Mesenchymal stem cell (in vitro differentiated cells and primary cell): Measurements from ENCODE around the gene C8A.

ENCODE experiments used
- DNase-seq: peaks from one replicate; pipeline ENCODE4 v3.0.0-alpha.2; 2013
- H2AFZ ChIP-seq: one replicate; pipeline ENCODE4 v1.6.1; 2013; ENCODE audit warnings: low read depth, mild to moderate bottlenecking, control low read depth, inconsistent platforms, low read length, moderate library complexity
- H2AK5ac ChIP-seq: 2 replicates; pipeline ENCODE4 v1.6.1; 2013; ENCODE audit warnings: low read length, moderate library complexity, mild to moderate bottlenecking, inconsistent platforms; ENCODE audit not compliant: severe bottlenecking
- H2BK120ac ChIP-seq: one replicate; pipeline ENCODE4 v1.6.1; 2013; ENCODE audit warnings: low read depth, mild to moderate bottlenecking, inconsistent platforms, low read length, moderate library complexity
- H2BK12ac ChIP-seq, 2 experiments: one replicate each; pipeline ENCODE4 v1.6.1; 2013; ENCODE audit warnings: inconsistent platforms in 2 of 2, low read length in 2 of 2, mild to moderate bottlenecking in 2 of 2, moderate library complexity in 2 of 2, control low read depth in 1 of 2
- H2BK15ac ChIP-seq: one replicate; pipeline ENCODE4 v1.6.1; 2013; ENCODE audit warnings: mild to moderate bottlenecking, low read depth, inconsistent platforms; ENCODE audit not compliant: poor library complexity, severe bottlenecking
- H2BK5ac ChIP-seq: 2 replicates; pipeline ENCODE4 v1.6.1; 2013; ENCODE audit warnings: low read depth, mild to moderate bottlenecking, low read length, control low read depth, inconsistent platforms; ENCODE audit not compliant: poor library complexity, severe bottlenecking
- H3K14ac ChIP-seq, 2 experiments: one replicate each; pipeline ENCODE4 v1.6.1; 2013; ENCODE audit warnings: inconsistent platforms in 2 of 2, low read length in 2 of 2, control low read depth in 1 of 2, mild to moderate bottlenecking in 1 of 2, moderate library complexity in 1 of 2
- H3K18ac ChIP-seq, 2 experiments: one replicate each; pipeline ENCODE4 v1.6.1; 2013; ENCODE audit warnings: inconsistent platforms in 2 of 2, low read length in 2 of 2, control low read depth in 1 of 2, low read depth in 1 of 2, mild to moderate bottlenecking in 1 of 2
- H3K23ac ChIP-seq, 2 experiments: one replicate each; pipeline ENCODE4 v1.6.1; 2013; ENCODE audit warnings: inconsistent platforms in 2 of 2, low read length in 2 of 2, mild to moderate bottlenecking in 2 of 2, moderate library complexity in 2 of 2, control low read depth in 1 of 2
- H3K27ac ChIP-seq: 2 replicates; pipeline ENCODE4 v1.5.1; 2013; ENCODE audit warnings: mild to moderate bottlenecking, moderate library complexity, low read length, control low read depth, inconsistent platforms; ENCODE audit not compliant: poor library complexity, severe bottlenecking
- H3K27me3 ChIP-seq, 2 experiments: 2 replicates each; pipeline versions ENCODE4 v1.6.1 to v1.7.0; 2013; ENCODE audit warnings: low read length in 2 of 2, mild to moderate bottlenecking in 2 of 2, moderate library complexity in 2 of 2, control low read depth in 1 of 2, inconsistent platforms in 1 of 2; ENCODE audit not compliant: control insufficient read depth in 1 of 2, insufficient read depth in 1 of 2
- H3K36me3 ChIP-seq, 2 experiments: 2 replicates each; pipeline versions ENCODE4 v1.6.1 to v1.7.0; 2013; ENCODE audit warnings: low read length in 2 of 2, control low read depth in 1 of 2, inconsistent platforms in 1 of 2, low read depth in 1 of 2, mild to moderate bottlenecking in 1 of 2; ENCODE audit not compliant: insufficient read depth in 2 of 2, control insufficient read depth in 1 of 2
- H3K4ac ChIP-seq, 2 experiments: one replicate each; pipeline ENCODE4 v1.6.1; 2013; ENCODE audit warnings: inconsistent platforms in 2 of 2, low read length in 2 of 2, mild to moderate bottlenecking in 2 of 2, moderate library complexity in 2 of 2, control low read depth in 1 of 2, low read depth in 1 of 2
- H3K4me1 ChIP-seq: 2 replicates; pipeline ENCODE4 v1.6.1; 2013; ENCODE audit warnings: low read depth, low read length, control low read depth; ENCODE audit not compliant: control insufficient read depth, insufficient read depth
- H3K4me2 ChIP-seq: 2 replicates; pipeline ENCODE4 v1.6.1; 2013; ENCODE audit warnings: low read length, mild to moderate bottlenecking, inconsistent platforms; ENCODE audit not compliant: poor library complexity, severe bottlenecking
- H3K4me3 ChIP-seq, 2 experiments: 2 replicates each; pipeline versions ENCODE4 v1.5.1 to v1.7.0; 2013; ENCODE audit warnings: low read length in 2 of 2, mild to moderate bottlenecking in 2 of 2, control low read depth in 1 of 2, low read depth in 1 of 2; ENCODE audit not compliant: insufficient read depth in 1 of 2
- H3K79me1 ChIP-seq: replicated peaks from 2 replicates; pipeline ENCODE4 v1.6.1; 2013; ENCODE audit warnings: mild to moderate bottlenecking, control low read depth, low read length, inconsistent platforms; ENCODE audit not compliant: poor library complexity, severe bottlenecking
- H3K9ac ChIP-seq: 2 replicates; pipeline ENCODE4 v1.7.0; 2013; ENCODE audit warnings: mild to moderate bottlenecking, low read length, moderate library complexity
- H3K9me3 ChIP-seq: 2 replicates; pipeline ENCODE4 v1.7.0; 2013; ENCODE audit warnings: mild to moderate bottlenecking, low read length; ENCODE audit not compliant: control insufficient read depth
- H4K8ac ChIP-seq: one replicate; pipeline ENCODE4 v1.6.1; 2013; ENCODE audit warnings: inconsistent platforms, mild to moderate bottlenecking, low read length, moderate library complexity
- H4K91ac ChIP-seq: one replicate; pipeline ENCODE4 v1.6.1; 2013; ENCODE audit warnings: mild to moderate bottlenecking, low read length, inconsistent platforms
- WGBS: methylation state at CpG from one replicate; pipeline ENCODE4 v1.1.7; 2013; ENCODE audit warnings: mixed read lengths; 5-methylcytosine and 5-hydroxymethylcytosine counted together

Gene C8A

GRCh38 chr1:56923201-56923600, 68.6 kb downstream of the C8A start:
- DNase-seq = no peak
- no peak overlapping the region for H2BK12ac ChIP-seq
- no peak overlapping the region for H3K4ac ChIP-seq
- H3K23ac ChIP-seq = no peak overlapping the region
- no peak overlapping the region for H3K18ac ChIP-seq
- H3K9ac ChIP-seq = no peak overlapping the region
- no peak overlapping the region for H3K27ac ChIP-seq
- no peak overlapping the region for H2BK15ac ChIP-seq
- H3K4me2 ChIP-seq = no peak overlapping the region
- WGBS = 31% methylated on average over 3 of the region's 3 CpGs
- H3K79me1 ChIP-seq = no peaks in the 10 kb centered on the region
- no peak overlapping the region for H3K14ac ChIP-seq
- no peaks in the 10 kb centered on the region for H3K36me3 ChIP-seq
- no peak overlapping the region for H4K91ac ChIP-seq
- no peak overlapping the region for H4K8ac ChIP-seq
- no peak overlapping the region for H2BK120ac ChIP-seq
- no peak overlapping the region for H2AFZ ChIP-seq
- no peak overlapping the region for H2BK5ac ChIP-seq
- H3K4me1 ChIP-seq = no peaks in the 10 kb centered on the region
- peaks cover 0 to 3% of the 10 kb centered on the region in 2 experiments for H3K27me3 ChIP-seq
- no peaks in the 10 kb centered on the region for H3K9me3 ChIP-seq
- no peak overlapping the region for H3K4me3 ChIP-seq
- H2AK5ac ChIP-seq = no peak overlapping the region

GRCh38 chr1:56924116-56924515, 69.5 kb downstream of the C8A start:
- DNase-seq = no peak
- Histone ChIP-seq H2AK5ac (no peak overlapping the region), H3K9ac (no peak overlapping the region), H3K79me1 (no peaks in the 10 kb centered on the region), H4K8ac (no peak overlapping the region), H3K27me3 (peaks cover 0 to 3% of the 10 kb centered on the region in 2 experiments), H3K4me2 (no peak overlapping the region), H2AFZ (no peak overlapping the region), H3K27ac (no peak overlapping the region), H3K4me1 (no peaks in the 10 kb centered on the region), H2BK5ac (no peak overlapping the region), H3K4me3 (no peak overlapping the region), H2BK12ac (no peak overlapping the region), H2BK15ac (no peak overlapping the region), H3K9me3 (peaks cover 5% of the 10 kb centered on the region), H3K23ac (no peak overlapping the region), H3K36me3 (no peaks in the 10 kb centered on the region), H4K91ac (no peak overlapping the region), H3K4ac (no peak overlapping the region), H3K14ac (no peak overlapping the region), H2BK120ac (no peak overlapping the region), H3K18ac (no peak overlapping the region)
- WGBS = 89% methylated on average over 4 of the region's 5 CpGs

- H3K79me1 ChIP-seq = no peaks in the 10 kb centered on the region
- no peak overlapping the region for H3K23ac ChIP-seq
- H3K9me3 ChIP-seq = peaks cover 5% of the 10 kb centered on the region
- H3K4ac ChIP-seq = no peak overlapping the region
- no peak overlapping the region for H4K91ac ChIP-seq
- no peaks in the 10 kb centered on the region for H3K36me3 ChIP-seq
- H2BK15ac ChIP-seq = no peak overlapping the region
- H3K4me3 ChIP-seq = no peak overlapping the region
- H2AFZ ChIP-seq = no peak overlapping the region
- H3K4me2 ChIP-seq = no peak overlapping the region
- H3K27me3 ChIP-seq = peaks cover 0 to 3% of the 10 kb centered on the region in 2 experiments
- no peak overlapping the region for H2BK12ac ChIP-seq
- DNase-seq = no peak
- no peak overlapping the region for H3K18ac ChIP-seq
- no peaks in the 10 kb centered on the region for H3K4me1 ChIP-seq
- H2BK120ac ChIP-seq = no peak overlapping the region
- no peak overlapping the region for H2AK5ac ChIP-seq
- no peak overlapping the region for H2BK5ac ChIP-seq
- H3K27ac ChIP-seq = no peak overlapping the region
- H3K9ac ChIP-seq = no peak overlapping the region
- no peak overlapping the region for H3K14ac ChIP-seq
- H4K8ac ChIP-seq = no peak overlapping the region
Measured at GRCh38 chr1:56925193-56925592, 70.6 kb downstream of the C8A start.

GRCh38 chr1:56927171-56927570, 72.6 kb downstream of the C8A start:
- no peak overlapping the region for H3K27ac ChIP-seq
- no peaks in the 10 kb centered on the region for H3K4me1 ChIP-seq
- peaks cover 0 to 3% of the 10 kb centered on the region in 2 experiments for H3K27me3 ChIP-seq
- H3K9ac ChIP-seq = no peak overlapping the region
- no peak overlapping the region for H2BK120ac ChIP-seq
- no peaks in the 10 kb centered on the region for H3K79me1 ChIP-seq
- H3K23ac ChIP-seq = no peak overlapping the region
- H3K4ac ChIP-seq = no peak overlapping the region
- WGBS = 70% methylated on average over 4 of the region's 4 CpGs
- no peak for DNase-seq
- no peak overlapping the region for H3K4me2 ChIP-seq
- H3K9me3 ChIP-seq = peaks cover 5% of the 10 kb centered on the region
- no peaks in the 10 kb centered on the region for H3K36me3 ChIP-seq
- H3K14ac ChIP-seq = no peak overlapping the region
- no peak overlapping the region for H2BK15ac ChIP-seq
- no peak overlapping the region for H2BK5ac ChIP-seq
- H2AFZ ChIP-seq = no peak overlapping the region
- no peak overlapping the region for H3K18ac ChIP-seq
- H4K8ac ChIP-seq = no peak overlapping the region
- H2AK5ac ChIP-seq = no peak overlapping the region
- no peak overlapping the region for H4K91ac ChIP-seq
- no peak overlapping the region for H3K4me3 ChIP-seq
- H2BK12ac ChIP-seq = no peak overlapping the region
